CD4-positive, alpha-beta T cell (primary cell): ENCODE data around the gene C19orf73. TPM values are rescaled to one million over a fixed set of nuclear protein-coding genes. Genes with fewer than 3 reads are reported as not detected.

Source experiments
- ATAC-seq: fragments of 200-7000 bp; cut with Tn5 transposase; one replicate; pipeline ENCODE4 v1.10.0; 2022; ENCODE audit warnings: mild to moderate bottlenecking; ENCODE audit not compliant: poor library complexity
- CTCF ChIA-PET: fragments of 350-600 bp; sonication (Branson Sonifier 250); formaldehyde crosslinking; loops from one replicate; lab custom pipeline; 2021; ENCODE audit warnings: antibody characterized with exemption, inconsistent platforms; lab: Charles Lee
- POLR2A ChIA-PET: fragments of 350-600 bp; sonication (Branson Sonifier 250); formaldehyde crosslinking; loops from one replicate; lab custom pipeline; 2021; ENCODE audit warnings: antibody characterized with exemption, inconsistent platforms; lab: Charles Lee
- DNase-seq, 14 experiments: peaks; one replicate each; pipeline ENCODE4 v3.0.0-alpha.2; 2013 to 2020; ENCODE audit warnings: mixed read lengths in 2 of 14
- H3K27ac ChIP-seq, 2 donors: one replicate each; pipeline versions ENCODE4 v1.5.1 to v1.7.0; 2013; ENCODE audit warnings: low read length in 2 of 2, low read depth in 1 of 2, mild to moderate bottlenecking in 1 of 2
- H3K27me3 ChIP-seq, 2 experiments: 1 replicate in 1 of 2; 2 replicates in 1 of 2; pipeline versions ENCODE4 v1.6.1 to v1.7.0; 2013; ENCODE audit warnings: low read length in 2 of 2, control low read depth in 1 of 2, mild to moderate bottlenecking in 1 of 2, moderate library complexity in 1 of 2; ENCODE audit not compliant: insufficient read depth in 2 of 2, control insufficient read depth in 1 of 2
- H3K36me3 ChIP-seq: one replicate; pipeline ENCODE4 v1.6.1; 2013; ENCODE audit warnings: low read length, control low read depth; ENCODE audit not compliant: insufficient read depth
- H3K4me1 ChIP-seq: one replicate; pipeline ENCODE4 v1.6.1; 2013; ENCODE audit warnings: low read length, control low read depth; ENCODE audit not compliant: insufficient read depth
- H3K4me3 ChIP-seq: one replicate; pipeline ENCODE4 v1.5.1; 2013; ENCODE audit warnings: mild to moderate bottlenecking, low read length, moderate library complexity
- H3K9me3 ChIP-seq, 2 experiments: 1 replicate in 1 of 2; 2 replicates in 1 of 2; pipeline versions ENCODE4 v1.6.1 to v1.7.0; 2013; ENCODE audit warnings: low read length in 2 of 2, mild to moderate bottlenecking in 2 of 2, control low read depth in 1 of 2, moderate library complexity in 1 of 2; ENCODE audit not compliant: control insufficient read depth in 1 of 2, insufficient read depth in 1 of 2
- H3K27ac Mint-ChIP-seq: one replicate; pipeline ENCODE4 v1.8.0; 2020; ENCODE audit warnings: mixed read lengths
- H3K27me3 Mint-ChIP-seq: one replicate; pipeline ENCODE4 v1.8.0; 2021; ENCODE audit warnings: mixed read lengths
- H3K36me3 Mint-ChIP-seq: one replicate; pipeline ENCODE4 v1.8.0; 2021; ENCODE audit warnings: low read depth, mixed read lengths
- H3K4me1 Mint-ChIP-seq: one replicate; pipeline ENCODE4 v1.8.0; 2021; ENCODE audit warnings: low read depth, mixed read lengths
- H3K4me3 Mint-ChIP-seq: one replicate; pipeline ENCODE4 v1.8.0; 2020; ENCODE audit warnings: mild to moderate bottlenecking, mixed read lengths
- H3K9me3 Mint-ChIP-seq: one replicate; pipeline ENCODE4 v1.8.0; 2020; ENCODE audit warnings: mixed read lengths
- CTCF ChIP-seq: fragments of 200-600 bp; IDR thresholded peaks from one replicate; pipeline ENCODE4 v1.8.0; 2022; ENCODE audit warnings: antibody characterized with exemption, mild to moderate bottlenecking
- intact Hi-C, 2 experiments: fragments of 100-400 bp; cut with DNase I in 1 of 2; cut with micrococcal nuclease in 1 of 2; formaldehyde crosslinking; loops; one replicate each; pipeline versions ENCODE4 v1.15.1 to v1.9.0; 2023 to 2025; cut with DNase I, micrococcal nuclease
- total RNA-seq, 174 experiments: library from RNA in 2 of 174; stranded (reverse) in 2 of 174; gene quantifications; one replicate each; pipeline ENCODE4 v1.2.3 and lab custom pipeline; 2021 to 2026

The C19orf73 gene
- total RNA-seq, 2 experiments from 2014 or later = 1.5 to 2.3 TPM

- peak overlapping the region; percentile 82 for H3K27ac Mint-ChIP-seq
- no peak for ATAC-seq
- H3K4me3 Mint-ChIP-seq = peak overlapping the region; percentile 92
- H3K36me3 Mint-ChIP-seq = peaks cover 4% of the 10 kb centered on the region
- H3K9me3 ChIP-seq = no peaks in the 10 kb centered on the region
- peaks cover 48% of the 10 kb centered on the region for H3K4me1 Mint-ChIP-seq
- H3K4me1 ChIP-seq = peaks cover 52% of the 10 kb centered on the region
- no peaks in the 10 kb centered on the region for H3K27me3 ChIP-seq
- CTCF ChIA-PET = interaction anchor here (1.2 to 2.3 kb wide), 4 partner anchors 10 to 28 kb away, joined by 3 to 9 read pairs (median 7); no protein-coding TSS in a partner anchor
- H3K36me3 ChIP-seq = no peaks in the 10 kb centered on the region
- peak in 1 of 14 experiments; percentile 50 for DNase-seq
- H3K4me3 ChIP-seq = peak overlapping the region; percentile 69
- POLR2A ChIA-PET = interaction anchor here (0.8 to 1.4 kb wide), 2 partner anchors 11 to 124 kb away, joined by 3 to 5 read pairs; partner anchors contain the start of genes GYS1 and RUVBL2
- intact Hi-C loops = loop anchor here in 1 of 2 experiments (5.0 to 10.0 kb wide), 2 partner anchors 481 to 643 kb away; partner anchors contain the start of gene DBP
- no peaks in the 10 kb centered on the region for H3K27me3 Mint-ChIP-seq
- H3K9me3 Mint-ChIP-seq = no peaks in the 10 kb centered on the region
- H3K27ac ChIP-seq = peak overlapping the region; percentile 89 to 92
- TF ChIP-seq CTCF = no peak
Measured at GRCh38 chr19:49117677-49118564, 1.0 kb downstream of the C19orf73 start.

GRCh38 chr19:49116544-49116943 is 2.4 kb downstream of the C19orf73 start:
- POLR2A ChIA-PET = interaction anchor here (0.7 to 1.4 kb wide), 2 partner anchors 123 to 377 kb away, joined by 3 to 5 read pairs; partner anchors contain the start of genes GYS1 and RUVBL2
- Histone ChIP-seq H3K4me3 (no peak overlapping the region), H3K27me3 (no peaks in the 10 kb centered on the region), H3K27ac (no peak overlapping the region), H3K4me1 (peaks cover 52% of the 10 kb centered on the region), H3K9me3 (no peaks in the 10 kb centered on the region), H3K36me3 (no peaks in the 10 kb centered on the region)
- Mint-ChIP-seq H3K4me3 (peak overlapping the region; percentile 92), H3K9me3 (no peaks in the 10 kb centered on the region), H3K36me3 (peaks cover 4% of the 10 kb centered on the region), H3K4me1 (peaks cover 48% of the 10 kb centered on the region), H3K27ac (no peak overlapping the region), H3K27me3 (no peaks in the 10 kb centered on the region)
- no peak for DNase-seq
- intact Hi-C loops = loop anchor here in 1 of 2 experiments (5.0 to 10.0 kb wide), 2 partner anchors 479 to 642 kb away; partner anchors contain the start of gene DBP
- TF ChIP-seq CTCF = no peak
- CTCF ChIA-PET = interaction anchor here (0.7 to 2.3 kb wide), 3 partner anchors 10 to 913 kb away, joined by 3 to 9 read pairs (median 7); no protein-coding TSS in a partner anchor
- no peak for ATAC-seq

DNA sequence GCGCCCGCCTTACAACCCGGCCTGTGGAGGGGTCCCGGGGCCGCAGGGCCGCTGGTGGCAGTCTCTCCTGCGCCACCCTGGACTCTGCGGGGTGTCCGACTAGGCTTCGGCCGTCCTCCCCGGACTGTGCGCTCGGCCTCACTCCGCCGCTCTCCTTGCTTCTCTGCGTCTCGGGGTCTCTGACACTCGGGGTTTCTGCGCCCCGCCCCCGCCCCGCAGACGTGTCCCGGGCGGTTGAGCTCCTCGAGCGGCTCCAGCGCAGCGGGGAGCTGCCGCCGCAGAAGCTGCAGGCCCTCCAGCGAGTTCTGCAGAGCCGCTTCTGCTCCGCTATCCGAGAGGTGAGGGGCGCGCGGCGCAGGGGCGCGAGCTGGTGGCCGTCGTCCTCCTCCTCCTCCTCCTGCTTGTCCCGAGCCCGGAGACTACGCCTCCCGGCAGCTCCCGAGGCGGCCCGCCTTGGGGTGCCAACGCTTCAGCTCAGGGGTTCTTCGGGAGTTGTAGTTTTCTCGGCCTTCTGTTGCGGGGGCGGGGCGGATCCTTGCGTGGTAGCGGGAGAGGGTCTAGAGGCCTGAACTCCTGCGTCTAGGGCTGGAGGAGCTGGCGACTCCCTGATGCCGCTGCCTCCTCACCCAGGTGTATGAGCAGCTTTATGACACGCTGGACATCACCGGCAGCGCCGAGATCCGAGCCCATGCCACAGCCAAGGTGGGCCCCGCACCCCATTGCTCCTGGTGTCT is 4.1 kb downstream of the C19orf73 start:
- no peak overlapping the region for H3K27ac ChIP-seq
- H3K4me3 Mint-ChIP-seq = peak overlapping the region; percentile 83
- ATAC-seq (no peak), DNase-seq (peak in 12 of 14 experiments; percentile 19 to 76 (median 52))
- no peaks in the 10 kb centered on the region for H3K9me3 Mint-ChIP-seq
- no peaks in the 10 kb centered on the region for H3K9me3 ChIP-seq
- H3K4me3 ChIP-seq = peak overlapping the region; percentile 69
- CTCF ChIA-PET = interaction anchor here (0.6 to 2.4 kb wide), 21 partner anchors 10 to 466 kb away, joined by 3 to 43 read pairs (median 5); partner anchors contain the start of genes CGB7, PRRG2 and RUVBL2
- H3K36me3 ChIP-seq = no peaks in the 10 kb centered on the region
- peaks cover 42% of the 10 kb centered on the region for H3K4me1 ChIP-seq
- peaks cover 4% of the 10 kb centered on the region for H3K36me3 Mint-ChIP-seq
- H3K27me3 ChIP-seq = no peaks in the 10 kb centered on the region
- no peaks in the 10 kb centered on the region for H3K27me3 Mint-ChIP-seq
- intact Hi-C loops = loop anchor here (1.0 to 10.0 kb wide), 5 partner anchors 14 to 640 kb away; partner anchors contain the start of gene DBP (in 1 of the 2)
- POLR2A ChIA-PET = interaction anchor here (0.9 to 2.4 kb wide), 9 partner anchors 9 to 762 kb away, joined by 3 to 13 read pairs (median 4); partner anchors contain the start of genes AKT1S1, GYS1 and RUVBL2
- H3K4me1 Mint-ChIP-seq = peaks cover 40% of the 10 kb centered on the region
- no peak for TF ChIP-seq CTCF
- H3K27ac Mint-ChIP-seq = no peak overlapping the region
